ENCODE results near the gene GPR155.

Gene GPR155

GRCh38 chr2:174486563-174487107 is at the start of gene GPR155:
GPR155 (minus strand) TSS chr2:174487029; CDS start chr2:174481956, 5,073 bp downstream.
- peak in 1 of 3 donors; percentile 41 for DNase-seq (ENCODE audit: low read depth in 2 of 3, low spot score in 1 of 3)

GRCh38 chr2:174535757-174536703 is 49.2 kb upstream of the GPR155 start:
- no peak for DNase-seq (ENCODE audit: low read depth in 2 of 3, low spot score in 1 of 3)

- no peak for DNase-seq (ENCODE audit: low read depth in 2 of 3, low spot score in 1 of 3)
Measured at GRCh38 chr2:174535083-174535482, 48.3 kb upstream of the GPR155 start.

GRCh38 chr2:174529916-174530315 is 43.1 kb upstream of the GPR155 start:
- no peak for DNase-seq (ENCODE audit: low read depth in 2 of 3, low spot score in 1 of 3)

GRCh38 chr2:174527959-174528358 is 41.1 kb upstream of the GPR155 start:
- DNase-seq (ENCODE audit: low read depth in 2 of 3, low spot score in 1 of 3) = no peak

- DNase-seq (ENCODE audit: low read depth in 2 of 3, low spot score in 1 of 3) = no peak
Measured at GRCh38 chr2:174527101-174527721, 40.4 kb upstream of the GPR155 start.

GRCh38 chr2:174524527-174524926 is 37.7 kb upstream of the GPR155 start:
- no peak for DNase-seq (ENCODE audit: low read depth in 2 of 3, low spot score in 1 of 3)

- DNase-seq (ENCODE audit: low read depth in 2 of 3, low spot score in 1 of 3) = no peak
Measured at GRCh38 chr2:174522553-174522952, 35.7 kb upstream of the GPR155 start.

GRCh38 chr2:174518395-174518794 is 31.6 kb upstream of the GPR155 start:
- DNase-seq (ENCODE audit: low read depth in 2 of 3, low spot score in 1 of 3) = no peak

GRCh38 chr2:174516501-174517378 is 29.9 kb upstream of the GPR155 start:
- no peak for DNase-seq (ENCODE audit: low read depth in 2 of 3, low spot score in 1 of 3)

- DNase-seq (ENCODE audit: low read depth in 2 of 3, low spot score in 1 of 3) = no peak
Measured at GRCh38 chr2:174512345-174512744, 25.5 kb upstream of the GPR155 start.

- no peak for DNase-seq (ENCODE audit: low read depth in 2 of 3, low spot score in 1 of 3)
Measured at GRCh38 chr2:174511580-174512260, 24.9 kb upstream of the GPR155 start.

GRCh38 chr2:174510583-174511189 is 23.9 kb upstream of the GPR155 start:
- DNase-seq (ENCODE audit: low read depth in 2 of 3, low spot score in 1 of 3) = no peak

- no peak for DNase-seq (ENCODE audit: low read depth in 2 of 3, low spot score in 1 of 3)
Measured at GRCh38 chr2:174503161-174503809, 16.5 kb upstream of the GPR155 start.

GRCh38 chr2:174499371-174499770 is 12.5 kb upstream of the GPR155 start:
- no peak for DNase-seq (ENCODE audit: low read depth in 2 of 3, low spot score in 1 of 3)

- no peak for DNase-seq (ENCODE audit: low read depth in 2 of 3, low spot score in 1 of 3)
Measured at GRCh38 chr2:174495365-174496012, 8.7 kb upstream of the GPR155 start.

GRCh38 chr2:174493549-174494331 is 6.9 kb upstream of the GPR155 start:
- no peak for DNase-seq (ENCODE audit: low read depth in 2 of 3, low spot score in 1 of 3)

GRCh38 chr2:174492963-174493431 is 6.2 kb upstream of the GPR155 start:
- peak in 1 of 3 donors; percentile 33 for DNase-seq (ENCODE audit: low read depth in 2 of 3, low spot score in 1 of 3)
